Amniotic epithelial cell (primary cell): ENCODE measurements around the gene LHX8.

Experiments
- DNase-seq: peaks from one replicate; pipeline ENCODE4 v3.0.0-alpha.2; 2010; ENCODE audit warnings: low read depth

The LHX8 gene

GRCh38 chr1:75203415-75204277, 69.5 kb downstream of the LHX8 start:
- peak; percentile 54 for DNase-seq

GRCh38 chr1:75208862-75209261, 74.7 kb downstream of the LHX8 start:
- DNase-seq: no peak
